KG1 (cell line): Measurements from ENCODE around the gene PTCD1.
"Not testable (repeated sequence)": the region's sequence is repeated elsewhere in the genome, so short reads cannot be mapped to it uniquely, and the experiment has no call there.

Experiments used
- DNase-seq: peaks from one replicate; lab custom pipeline; 2025; lab: John Stamatoyannopoulos, UW

The PTCD1 gene

DNA sequence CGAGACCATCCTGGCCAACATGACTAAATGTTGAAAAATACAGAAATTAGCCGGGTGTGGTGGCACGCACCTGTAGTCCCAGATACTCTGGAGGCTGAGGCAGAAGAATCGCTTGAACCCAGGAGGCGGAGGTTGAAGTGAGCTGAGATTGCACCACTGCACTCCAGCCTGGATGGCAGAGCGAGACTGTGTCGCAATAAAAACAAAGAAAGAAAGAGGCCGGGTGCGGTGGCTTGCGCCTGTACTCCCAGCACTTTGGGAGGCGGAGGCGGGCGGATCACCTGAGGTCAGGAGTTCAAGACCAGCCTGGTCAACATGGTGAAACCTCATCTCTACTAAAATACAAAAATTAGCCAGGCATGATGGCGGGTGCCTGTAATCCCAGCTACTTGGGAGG is 51.4 kb downstream of the PTCD1 start:
- not testable (repeated sequence) for DNase-seq

DNA sequence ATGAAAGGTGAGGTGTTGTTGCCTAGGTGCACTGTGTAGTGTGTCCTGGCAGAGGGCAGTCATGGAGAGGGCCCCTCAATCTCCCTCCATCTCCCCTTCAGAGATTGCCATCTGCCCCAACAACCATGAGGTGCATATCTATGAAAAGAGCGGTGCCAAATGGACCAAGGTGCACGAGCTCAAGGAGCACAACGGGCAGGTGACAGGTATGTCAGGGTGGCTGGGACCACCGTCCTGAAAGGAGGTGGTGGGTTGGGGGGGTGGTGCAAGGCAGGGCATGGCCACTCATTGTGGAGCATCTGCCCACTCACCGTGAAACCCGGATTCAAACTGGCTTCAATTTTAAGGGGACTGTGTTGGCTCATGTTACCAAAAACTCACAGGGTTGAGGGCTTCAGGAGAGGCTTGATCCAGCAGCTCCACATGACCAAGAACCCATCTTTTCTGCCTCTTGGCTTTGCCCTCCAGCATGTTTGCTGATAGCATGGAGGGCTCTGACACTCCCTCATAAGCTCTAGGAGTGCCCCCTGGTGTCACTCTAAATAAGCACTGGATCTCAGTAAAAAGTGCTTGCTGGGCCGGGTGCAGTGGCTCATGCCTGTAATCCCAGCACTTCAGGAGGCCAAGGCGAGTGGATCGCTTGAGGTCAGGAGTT is 51.9 kb downstream of the PTCD1 start:
- DNase-seq = no peak

DNA sequence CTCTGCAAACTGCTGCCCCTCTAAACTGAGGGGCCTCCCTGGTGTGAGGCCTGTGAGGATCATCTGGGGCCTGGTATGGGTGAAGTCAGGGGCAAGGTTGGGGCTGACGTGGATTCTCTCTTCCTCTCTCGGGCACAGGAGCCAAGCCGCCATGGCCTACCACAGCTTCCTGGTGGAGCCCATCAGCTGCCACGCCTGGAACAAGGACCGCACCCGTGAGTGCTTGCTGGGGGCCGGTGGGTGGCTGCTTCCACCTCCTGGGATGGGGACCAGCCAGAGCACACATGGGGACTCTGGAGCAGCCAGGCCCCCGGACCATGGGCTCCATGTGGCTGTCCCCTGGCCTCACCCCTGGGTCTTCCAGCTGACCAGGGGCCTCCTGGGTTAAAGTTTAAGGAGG is 53.0 kb downstream of the PTCD1 start:
- DNase-seq = no peak

DNA sequence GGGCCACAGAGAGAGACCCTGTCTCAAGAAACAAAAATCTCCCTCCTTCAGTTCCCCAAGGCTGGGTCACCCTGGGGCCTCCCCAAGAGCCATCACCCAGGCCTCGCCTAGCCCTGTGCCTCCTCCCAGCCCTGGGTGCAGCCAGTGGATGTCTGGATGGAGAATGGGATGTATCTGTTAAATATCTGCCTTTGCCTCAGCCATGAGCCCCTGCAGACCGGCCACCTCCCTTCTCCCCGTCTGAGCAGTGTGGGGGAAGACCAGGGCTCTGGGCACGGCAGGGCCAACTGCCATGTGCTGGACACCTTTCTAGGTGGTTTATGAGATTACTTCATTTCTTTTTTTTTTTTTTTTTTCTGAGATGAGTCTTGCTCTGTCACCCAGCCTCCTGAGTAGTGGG is 54.1 kb downstream of the PTCD1 start:
- DNase-seq = no peak

DNA sequence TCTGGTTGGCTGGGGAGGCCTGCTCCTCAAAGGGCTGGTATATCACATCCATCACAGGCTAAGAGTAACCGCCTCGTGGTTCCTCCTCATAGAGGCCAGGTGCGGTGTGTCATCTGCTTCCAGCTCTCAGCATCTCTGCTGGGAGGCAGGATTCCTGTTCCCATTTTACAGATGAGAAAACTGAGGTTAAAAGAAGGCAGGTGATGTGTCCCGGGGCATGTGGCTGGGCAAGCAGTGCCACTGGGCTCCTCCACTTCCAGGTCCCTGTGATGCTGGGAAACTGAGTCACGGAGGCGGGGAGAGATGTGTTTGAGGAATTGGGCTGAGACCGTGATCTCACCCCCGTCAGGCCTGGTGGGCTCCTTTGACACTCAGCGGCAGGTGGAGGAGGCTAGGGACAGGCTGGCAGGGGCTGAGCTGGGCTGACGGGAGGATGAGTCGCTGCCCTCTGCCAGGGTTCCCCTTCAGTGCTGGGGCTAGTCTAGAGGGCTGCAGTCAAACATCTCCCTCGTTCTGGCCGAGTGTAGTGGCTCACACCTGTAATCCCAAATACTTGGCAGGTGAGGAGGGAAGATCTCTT is 54.7 kb downstream of the PTCD1 start:
- DNase-seq = no peak

DNA sequence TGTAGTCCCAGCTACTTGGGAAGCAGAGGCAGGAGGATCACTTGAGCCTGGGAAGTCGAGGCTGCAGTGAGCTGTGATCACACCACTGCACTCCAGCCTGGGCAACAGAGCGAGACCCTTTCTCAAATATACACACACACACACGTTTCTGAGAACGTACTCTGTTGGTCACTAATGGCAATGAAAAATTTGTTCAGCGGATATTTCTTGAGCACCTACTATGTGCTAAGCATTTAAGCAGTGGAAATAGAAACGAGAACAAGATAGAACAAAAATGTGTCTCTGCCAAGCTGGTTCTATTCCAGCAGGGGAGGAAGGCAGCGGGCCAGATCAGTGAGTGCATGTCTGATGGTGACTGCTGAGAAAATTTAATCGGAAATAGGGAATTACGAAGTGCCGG is 55.4 kb downstream of the PTCD1 start:
- DNase-seq = no peak

DNA sequence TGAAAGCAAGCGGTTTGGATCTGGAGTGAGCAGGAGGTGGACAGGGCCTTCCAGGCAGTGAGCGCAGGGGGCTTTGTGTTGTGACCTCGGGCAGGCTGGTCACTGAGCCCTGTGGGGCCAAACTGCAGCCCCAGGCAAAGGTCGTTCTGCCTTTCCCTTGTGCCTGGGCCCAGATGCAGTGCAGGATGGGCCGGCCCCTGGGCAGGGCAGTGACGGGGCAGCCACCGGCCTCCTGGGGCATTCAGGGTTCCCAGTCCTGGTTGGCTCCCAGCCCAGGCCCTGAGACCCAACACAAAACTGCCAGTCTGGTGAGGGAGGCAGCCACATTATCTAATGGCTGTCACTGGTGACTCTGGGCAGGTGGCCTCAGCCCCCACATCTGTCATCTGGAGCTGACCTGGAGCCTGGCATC is 56.9 kb downstream of the PTCD1 start:
- no peak for DNase-seq

DNA sequence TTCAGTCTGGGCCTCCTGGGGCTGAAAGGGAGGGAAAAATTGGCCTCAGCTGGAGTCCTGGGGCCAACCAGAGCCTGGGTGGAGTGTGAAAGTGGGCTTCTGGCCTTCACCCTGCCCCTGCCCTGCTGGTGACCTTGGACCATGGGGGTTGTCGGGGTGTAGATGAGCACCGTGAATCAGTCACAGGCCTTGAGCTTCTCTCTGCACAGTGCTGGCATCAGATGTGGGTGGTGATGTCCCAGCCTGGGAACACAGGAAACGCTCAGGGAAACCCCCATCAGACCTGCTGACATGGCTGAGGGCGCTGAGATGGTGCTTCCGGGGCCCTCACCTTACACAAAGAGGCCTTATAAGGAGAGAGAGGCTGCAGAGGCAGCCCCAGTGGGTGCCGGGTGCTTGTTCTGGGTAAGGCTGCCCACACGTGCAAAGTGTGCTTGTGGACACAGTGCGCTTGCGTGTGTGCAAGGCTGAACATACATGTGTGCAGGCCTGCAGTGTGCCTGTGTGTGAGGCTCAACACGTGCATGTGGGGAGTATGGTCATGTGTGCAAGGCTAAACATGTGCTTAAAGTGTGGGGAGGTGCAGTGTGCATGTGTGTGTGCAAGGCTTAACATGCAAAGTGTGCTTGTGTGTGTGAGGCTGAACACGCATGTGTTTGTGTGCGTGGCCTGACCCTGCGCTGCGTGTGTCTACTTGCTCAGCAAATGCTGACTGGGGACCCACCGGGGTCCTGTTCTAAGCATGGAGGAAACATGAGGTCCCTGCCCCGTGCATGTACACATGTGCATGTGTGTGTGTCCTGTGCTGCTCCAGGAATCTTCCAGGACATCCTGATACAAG is 57.6 kb downstream of the PTCD1 start:
- DNase-seq = no peak

DNA sequence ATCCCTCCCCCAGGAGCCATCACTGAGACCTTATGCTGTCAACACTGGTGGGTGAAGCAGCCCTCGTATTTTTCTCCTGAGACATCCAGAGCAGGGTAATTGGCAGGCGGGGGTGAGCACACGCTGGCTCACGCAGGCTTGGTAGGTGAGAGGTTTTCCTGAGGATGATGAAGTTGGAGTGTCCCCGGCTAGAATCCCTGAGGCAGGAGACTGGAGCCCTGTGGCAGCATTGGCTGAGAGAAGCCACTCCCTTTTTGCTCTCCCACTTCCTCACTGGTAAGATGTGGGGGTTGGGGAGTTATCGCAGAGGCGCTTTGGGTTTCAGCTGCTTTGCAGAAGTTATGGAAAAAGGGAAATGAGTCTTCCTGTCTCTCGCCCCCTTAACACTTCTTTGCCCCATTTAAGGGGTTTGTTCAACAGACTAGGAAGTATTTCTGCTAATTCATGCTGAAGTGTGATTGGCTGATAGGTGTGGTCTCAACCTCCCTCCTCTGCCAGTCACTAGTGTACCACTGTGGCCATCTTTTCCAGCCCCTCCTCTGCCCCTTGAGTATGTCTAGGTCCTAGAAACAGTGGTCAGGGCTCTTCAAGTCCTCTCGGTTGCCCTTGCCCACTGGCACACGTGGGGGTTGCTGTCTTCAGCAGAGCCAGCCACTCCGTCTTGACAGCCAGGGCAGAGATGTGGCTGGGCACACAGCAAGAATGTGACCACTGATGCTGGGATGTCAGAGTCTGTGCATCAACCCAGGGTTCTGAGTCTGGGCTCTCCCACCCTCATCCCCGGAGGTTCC is 58.4 kb downstream of the PTCD1 start:
- peak; percentile 41 for DNase-seq

DNA sequence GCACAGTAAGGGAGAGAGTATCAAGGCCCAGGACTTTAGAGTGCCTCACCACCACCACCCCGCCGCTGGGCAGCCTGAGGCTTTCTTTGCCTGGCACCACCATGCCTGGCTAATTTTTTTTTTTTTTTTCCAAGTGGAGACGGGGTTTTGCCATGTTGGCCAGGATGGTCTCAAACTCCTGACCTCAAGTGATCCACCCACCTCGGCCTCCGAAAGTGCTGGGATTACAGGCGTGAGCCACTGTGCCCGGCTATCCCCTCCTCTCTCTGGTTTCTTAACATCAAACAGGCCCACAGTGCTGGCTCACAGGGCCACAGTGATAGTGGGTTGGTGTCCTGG is 58.9 kb downstream of the PTCD1 start:
- DNase-seq = not testable (repeated sequence)

DNA sequence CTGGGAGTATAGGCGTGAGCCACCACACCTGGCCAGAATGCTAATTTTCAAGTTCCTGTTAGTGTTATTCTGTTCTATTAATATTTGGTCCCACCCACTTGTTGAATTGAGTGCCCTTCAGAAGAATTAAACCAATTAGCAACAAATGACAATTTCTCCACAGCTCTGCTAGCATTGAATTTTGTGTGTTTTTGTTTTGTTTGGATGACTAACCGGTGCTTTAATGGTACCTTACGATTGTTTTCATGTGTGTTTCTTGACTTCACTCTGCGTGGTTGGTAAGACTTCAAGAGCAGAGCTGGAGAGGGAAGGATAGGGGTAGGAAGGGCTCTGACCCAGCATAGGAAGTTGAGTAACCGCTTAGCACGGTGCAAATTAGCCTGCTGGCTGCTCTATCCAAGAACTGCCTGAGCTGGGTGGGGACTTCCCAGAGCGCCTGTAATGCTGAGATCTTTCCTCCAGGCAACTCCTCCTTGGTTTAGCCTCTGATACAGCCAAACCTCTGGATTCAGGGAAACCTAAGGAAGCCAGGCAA is 59.5 kb downstream of the PTCD1 start:
- no peak for DNase-seq

DNA sequence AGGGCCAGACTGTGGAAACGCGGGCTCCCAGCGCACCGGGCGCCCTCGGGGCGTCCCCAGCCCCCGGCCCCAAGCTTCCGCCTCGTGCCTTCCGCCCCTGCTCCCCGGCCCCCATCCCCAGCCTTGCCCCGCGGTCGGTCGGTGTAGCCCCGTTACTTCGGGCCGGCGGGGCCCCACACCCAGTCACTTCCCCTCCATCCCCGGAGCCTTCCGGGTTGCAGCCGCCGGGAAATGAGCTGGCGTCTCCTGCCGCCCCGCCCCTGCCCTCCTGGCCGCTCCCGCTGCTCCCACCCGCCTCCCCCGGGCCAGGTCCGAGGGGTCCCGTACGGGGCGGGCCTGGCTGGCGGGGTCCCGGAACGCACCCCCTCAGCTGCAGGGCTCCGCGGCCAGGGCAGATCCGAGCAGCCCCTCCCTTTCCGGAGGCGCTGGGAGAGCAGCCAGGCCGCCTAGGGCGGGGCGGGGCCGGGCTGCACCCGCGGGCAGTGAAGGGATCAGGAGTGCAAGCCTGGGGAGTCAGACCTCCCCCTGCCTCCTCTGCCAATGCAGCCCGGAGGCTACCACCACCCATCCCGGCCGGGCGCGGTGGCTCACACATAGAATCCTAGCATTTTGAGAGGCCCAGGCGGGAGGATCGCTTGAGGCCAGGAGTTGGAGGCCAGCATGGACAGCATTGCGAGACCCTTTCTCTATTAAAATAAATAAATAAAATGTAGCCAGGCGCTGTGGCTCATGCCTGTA is 63.4 kb downstream of the PTCD1 start:
- no peak for DNase-seq

DNA sequence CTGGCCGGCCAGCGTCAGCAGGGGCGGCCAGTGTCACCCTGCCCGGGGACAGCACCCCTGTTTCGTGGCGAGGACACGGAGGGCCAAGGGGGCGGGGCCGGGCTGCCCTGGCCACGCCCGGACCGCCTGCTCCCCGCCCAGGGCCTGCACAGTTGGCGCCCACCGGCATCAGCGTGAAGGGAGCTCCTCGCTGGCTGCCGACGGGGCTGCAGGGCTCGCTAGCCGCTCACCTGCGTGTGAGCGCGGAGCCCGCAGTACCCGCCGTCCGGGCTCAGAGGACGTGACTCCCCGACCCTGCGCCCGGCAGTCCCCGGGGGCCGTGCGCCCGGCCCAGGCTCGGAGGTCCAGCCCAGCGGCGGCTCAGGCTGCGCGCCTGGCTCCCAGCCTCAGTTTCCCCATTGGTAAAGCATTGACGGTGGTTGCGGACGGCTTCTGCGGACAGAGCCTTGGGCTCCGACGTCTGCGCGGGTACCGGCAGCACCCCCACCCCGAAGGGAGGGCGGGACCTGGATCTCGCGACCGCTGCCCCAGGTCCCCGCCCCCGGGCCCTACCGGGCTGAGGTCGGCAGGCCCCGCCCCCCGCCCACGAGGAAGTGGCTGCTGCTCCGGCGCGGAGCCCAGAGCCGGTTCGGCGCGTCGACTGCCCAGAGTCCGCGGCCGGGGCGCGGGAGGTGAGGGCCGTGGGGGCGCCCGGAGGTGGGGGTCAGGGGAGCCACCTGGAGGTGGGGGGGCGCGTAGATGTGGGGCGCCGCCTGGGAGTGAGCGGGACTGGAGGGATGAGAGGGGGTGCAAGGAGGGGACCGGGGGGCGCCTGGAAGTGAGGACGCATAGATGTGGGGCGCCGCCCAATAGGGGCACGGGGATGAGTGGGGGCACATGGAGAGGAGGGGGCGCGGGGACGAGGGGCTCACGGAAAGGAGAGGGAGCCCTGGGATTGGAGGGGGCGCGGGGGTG is 64.2 kb downstream of the PTCD1 start, which contains the start of gene ARPC1B:
TSS of gene ARPC1B (plus strand) at position 620 of the 954 bp plus-strand sequence. CDS start 10,985 bp downstream, outside the sequence.
- DNase-seq = peak; percentile 9

DNA sequence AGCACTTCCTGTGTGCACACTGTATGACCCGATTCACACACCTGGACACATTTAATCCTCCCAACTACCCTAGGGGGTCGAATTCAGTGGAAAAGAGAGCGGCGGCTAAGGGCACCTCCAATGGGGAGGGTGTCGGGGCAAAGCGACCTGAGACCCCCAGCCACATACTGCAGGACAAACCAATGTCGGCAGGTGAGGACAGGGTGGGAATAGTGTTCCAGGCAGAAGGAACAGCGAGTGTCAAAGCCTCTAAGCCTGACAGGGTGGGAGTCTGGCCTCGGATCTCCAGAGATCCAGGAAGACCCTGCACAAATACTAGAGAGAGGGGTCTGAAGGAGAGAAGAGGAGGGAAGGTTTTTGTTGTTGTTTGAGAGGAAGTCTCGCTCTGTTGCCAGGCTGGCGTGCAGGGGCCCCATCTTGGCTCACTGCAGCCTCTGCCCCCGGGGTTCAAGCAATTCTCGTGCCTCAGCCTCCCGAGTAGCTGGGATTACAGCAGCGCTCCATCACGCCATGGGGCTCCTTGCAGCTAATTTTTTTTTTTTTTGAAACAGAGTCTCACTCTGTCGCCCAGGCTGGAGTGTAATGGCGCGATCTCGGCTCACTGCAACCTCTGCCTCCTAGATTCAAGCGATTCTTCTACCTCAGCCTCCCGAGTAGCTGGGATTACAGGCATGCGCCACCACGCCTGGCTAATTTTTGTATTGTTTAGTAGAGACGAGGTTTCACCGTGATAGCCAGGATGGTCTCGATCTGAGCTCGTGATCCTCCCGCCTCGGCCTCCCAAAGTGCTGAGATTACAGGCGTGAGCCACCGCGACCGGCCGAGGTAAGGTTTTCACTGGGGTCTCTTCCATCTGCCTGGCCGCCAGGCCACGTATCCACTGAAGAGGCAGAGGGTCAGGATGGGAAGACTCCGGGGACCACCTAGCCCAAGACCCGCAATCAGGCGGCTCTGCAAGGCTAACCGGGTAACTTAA is 65.2 kb downstream of the PTCD1 start:
- DNase-seq = no peak

DNA sequence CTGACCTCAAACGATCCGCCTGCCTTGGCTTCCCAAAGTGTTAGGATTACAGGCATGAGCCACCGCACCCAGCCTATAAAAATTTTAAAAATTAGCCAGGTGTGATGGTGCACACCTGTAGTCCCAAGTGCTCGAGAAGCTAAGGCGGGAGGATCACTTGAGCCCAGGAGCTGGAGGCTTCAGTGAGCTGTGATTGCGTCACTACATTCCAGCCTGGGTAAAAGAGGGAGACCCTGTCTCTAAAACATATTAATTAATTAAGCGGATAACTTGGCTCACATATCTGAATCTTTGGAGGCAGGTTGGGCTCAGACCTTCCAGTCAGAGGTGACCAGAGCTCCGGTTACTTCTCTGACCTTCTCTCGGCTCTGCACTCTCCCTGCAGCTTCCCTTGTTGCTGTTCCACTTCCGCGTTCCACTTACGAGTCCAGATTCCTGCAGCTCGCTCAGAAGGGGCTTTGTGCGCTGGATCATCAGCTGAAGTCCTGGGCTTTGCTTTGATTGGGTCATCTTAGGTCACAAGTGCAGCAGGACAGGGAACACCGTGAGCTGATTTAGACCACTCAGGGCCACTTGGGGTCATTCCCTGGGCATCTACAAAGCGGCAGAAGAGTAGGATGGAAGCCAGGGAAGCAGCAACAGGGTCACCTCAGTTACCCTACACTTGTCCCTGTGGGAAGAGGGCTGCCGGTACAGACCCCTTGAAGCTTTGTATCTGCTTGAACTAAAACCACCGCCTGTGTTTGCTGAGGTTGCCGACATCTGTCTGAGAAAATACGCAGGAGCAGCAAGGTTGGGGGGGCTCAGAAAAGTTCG is 66.1 kb downstream of the PTCD1 start:
- DNase-seq = no peak

DNA sequence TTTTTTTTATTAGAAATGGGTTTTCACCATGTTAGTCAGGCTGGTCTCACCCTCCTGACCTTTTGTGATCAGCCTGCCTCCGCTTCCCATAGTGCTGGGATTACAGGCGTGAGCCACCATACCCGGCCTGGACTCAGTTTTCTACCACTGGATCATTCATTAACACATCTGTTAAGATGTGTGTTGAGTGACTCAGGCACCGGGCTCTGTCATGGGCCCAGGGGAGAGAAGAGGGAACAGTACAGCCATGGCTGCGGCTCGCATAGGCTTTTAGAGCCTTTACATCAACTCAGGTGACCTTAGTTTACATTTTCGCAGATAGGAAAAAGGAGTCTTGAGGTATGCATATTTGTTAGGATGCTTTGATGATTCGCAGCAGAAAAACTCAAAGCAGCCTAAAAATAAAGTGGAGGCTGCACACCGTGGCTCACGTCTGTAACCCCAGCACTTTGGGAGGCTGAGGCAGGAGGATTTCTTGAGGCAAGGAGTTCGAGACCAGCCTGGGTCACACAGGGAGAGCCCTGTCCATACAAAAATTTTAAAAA is 67.2 kb downstream of the PTCD1 start:
- DNase-seq = no peak

DNA sequence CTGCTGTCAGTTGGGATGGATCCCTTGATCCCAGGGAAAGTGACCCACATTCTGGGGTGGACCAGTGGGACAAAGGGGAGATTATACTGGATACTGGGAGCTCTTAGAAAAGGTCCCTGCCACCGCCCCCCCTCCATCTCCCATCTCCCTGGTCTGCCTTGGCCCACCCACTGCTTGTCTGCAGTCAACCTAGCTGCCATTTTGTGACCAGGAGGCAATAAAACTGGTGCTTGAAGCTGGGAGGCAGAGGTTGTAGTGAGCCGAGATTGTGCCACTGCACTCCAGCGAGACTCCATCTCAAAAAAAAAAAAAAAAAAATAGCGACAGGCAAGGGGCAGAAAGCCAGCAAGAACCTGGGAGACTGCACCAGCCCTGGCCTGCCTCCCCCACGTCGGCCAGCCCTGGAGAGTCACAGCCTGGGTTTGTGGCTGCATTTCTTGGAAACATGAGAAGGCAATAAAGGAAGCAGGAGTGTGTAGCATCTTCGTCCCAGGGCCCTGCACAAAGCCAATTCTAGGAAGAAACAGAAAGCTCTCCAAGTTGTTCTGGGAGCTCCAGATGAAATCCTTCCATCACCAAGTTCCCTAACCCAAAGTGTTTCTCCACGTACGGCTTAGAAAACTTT is 68.7 kb downstream of the PTCD1 start:
- no peak for DNase-seq
